HG03378 (cell line): ENCODE data around the gene PISD.
"Not testable (repeated sequence)": the region's sequence is repeated elsewhere in the genome, so short reads cannot be mapped to it uniquely, and the experiment has no call there.

Source experiments
- ATAC-seq: cut with Tn5 transposase; IDR thresholded peaks from one replicate; pipeline ENCODE4 v1.9.1; 2021; ENCODE audit warnings: mild to moderate bottlenecking, moderate library complexity; ENCODE audit not compliant: unreplicated experiment

The PISD gene

GRCh38 chr22:31610611-31611010, 51.4 kb downstream of the PISD start:
- no peak for ATAC-seq

GRCh38 chr22:31609716-31610115, 52.3 kb downstream of the PISD start:
- no peak for ATAC-seq

- ATAC-seq: no peak
Measured at GRCh38 chr22:31607696-31608095, 54.3 kb downstream of the PISD start.

GRCh38 chr22:31605851-31606585, 56.0 kb downstream of the PISD start:
- no peak for ATAC-seq

- no peak for ATAC-seq
Measured at GRCh38 chr22:31604746-31605705, 57.0 kb downstream of the PISD start.

- no peak for ATAC-seq
Measured at GRCh38 chr22:31604137-31604705, 57.8 kb downstream of the PISD start.

- ATAC-seq: no peak
Measured at GRCh38 chr22:31603574-31603973, 58.4 kb downstream of the PISD start.

- no peak for ATAC-seq
Measured at GRCh38 chr22:31603081-31603525, 58.9 kb downstream of the PISD start.

- no peak for ATAC-seq
Measured at GRCh38 chr22:31602259-31602952, 59.6 kb downstream of the PISD start.

GRCh38 chr22:31595271-31595670, 66.7 kb downstream of the PISD start:
- no peak for ATAC-seq

GRCh38 chr22:31590161-31590560, 71.9 kb downstream of the PISD start:
- ATAC-seq: not testable (repeated sequence)

GRCh38 chr22:31588970-31589675, 72.9 kb downstream of the PISD start:
- ATAC-seq: no peak

- no peak for ATAC-seq
Measured at GRCh38 chr22:31586137-31586920, 75.7 kb downstream of the PISD start.

- ATAC-seq: no peak
Measured at GRCh38 chr22:31585161-31585859, 76.7 kb downstream of the PISD start.

GRCh38 chr22:31584804-31585160, 77.2 kb downstream of the PISD start:
- no peak for ATAC-seq

- no peak for ATAC-seq
Measured at GRCh38 chr22:31583861-31584485, 78.0 kb downstream of the PISD start.

GRCh38 chr22:31579835-31580242, 82.2 kb downstream of the PISD start:
- no peak for ATAC-seq

GRCh38 chr22:31578171-31578570, 83.8 kb downstream of the PISD start:
- no peak for ATAC-seq

- ATAC-seq: no peak
Measured at GRCh38 chr22:31577711-31578110, 84.3 kb downstream of the PISD start.
